ENCODE results near the gene CDKL1.

DNA sequence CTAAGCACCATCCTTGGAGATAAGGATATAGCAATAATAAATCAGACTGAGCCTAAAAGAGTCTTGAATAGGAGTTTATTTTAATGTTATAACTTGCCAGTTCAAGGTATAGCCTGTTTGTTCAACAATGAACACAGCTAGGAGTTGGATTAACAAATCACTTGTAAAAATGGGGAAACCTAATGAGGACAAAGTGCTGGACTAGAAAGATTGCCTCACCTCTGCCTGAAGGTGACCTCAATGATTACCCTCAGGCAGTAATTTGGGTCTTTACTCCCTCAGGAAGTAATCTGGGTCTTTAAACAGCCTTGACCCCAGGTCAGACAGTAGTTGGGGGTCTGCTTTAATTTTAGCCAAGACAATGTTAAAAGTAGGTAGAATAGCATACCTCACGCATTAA lies 35.5 kb upstream of the CDKL1 start:
- TF ChIP-seq YY1 (IDR thresholded peaks at IDR 0.05; ENCODE audit: insufficient read depth, insufficient read length): no peak
- no peak for TF ChIP-seq SUZ12 (IDR thresholded peaks at IDR 0.05; ENCODE audit: extremely low read depth, insufficient read depth, insufficient read length)
